ENCODE data around the gene LAMA3. TPM values are rescaled to one million over a fixed set of nuclear protein-coding genes. Genes with fewer than 3 reads are reported as not detected.

LAMA3 gene
- total and polyA plus RNA-seq, 9 donors, result 2.9 to 44.9 (median 14.8) TPM

GRCh38 chr18:23683155-23683554 is 6.1 kb upstream of the LAMA3 start:
- Histone ChIP-seq H3K4me1 (ENCODE audit: insufficient read depth) (no peaks in the 10 kb centered on the region), H3K36me3 (no peaks in the 10 kb centered on the region), H3K4me3 (no peak overlapping the region), H3K9me3 (no peaks in the 10 kb centered on the region), H3K27ac (no peak overlapping the region), H3K27me3 (no peaks in the 10 kb centered on the region)
- TF ChIP-seq CTCF (IDR thresholded peaks at IDR 0.05), result no peak
- no peak for TF ChIP-seq POLR2A (IDR thresholded peaks at IDR 0.05)
- no peak for TF ChIP-seq EP300 (IDR thresholded peaks at IDR 0.05)
- WGBS, 3 donors, result 84 to 93% (median 91%) methylated on average over 3 of the region's 3 CpGs
- DNase-seq, result no peak
- intact Hi-C loops (cut with DNase I), result no loop called here

DNA sequence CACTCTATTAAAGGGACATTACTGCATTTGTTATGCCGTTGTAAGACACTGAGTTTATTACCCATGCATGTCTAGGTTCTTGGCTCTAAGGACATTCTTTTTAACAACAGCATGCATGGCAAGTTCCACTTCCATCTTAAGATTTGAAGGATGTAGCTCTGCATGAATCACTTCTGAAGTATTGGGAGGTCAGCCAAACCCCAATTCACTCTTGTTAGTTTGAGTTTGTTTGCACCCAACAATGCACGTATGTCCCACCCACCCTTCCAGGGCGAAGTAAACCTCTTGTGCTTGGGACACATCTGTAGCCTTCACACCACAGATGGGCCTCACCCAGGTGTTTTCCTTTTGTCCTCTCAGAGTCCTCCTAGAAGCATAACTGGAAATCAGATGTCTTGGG is 5.6 kb upstream of the LAMA3 start:
- Histone ChIP-seq H3K4me1 (ENCODE audit: insufficient read depth) (no peaks in the 10 kb centered on the region), H3K9me3 (no peaks in the 10 kb centered on the region), H3K4me3 (no peak overlapping the region), H3K36me3 (no peaks in the 10 kb centered on the region), H3K27me3 (no peaks in the 10 kb centered on the region), H3K27ac (no peak overlapping the region)
- intact Hi-C loops (cut with DNase I), result no loop called here
- DNase-seq, result no peak
- 45 to 52% (median 48%) methylated on average over 3 of the region's 3 CpGs for WGBS, 3 donors
- no peak for TF ChIP-seq EP300 (IDR thresholded peaks at IDR 0.05)
- TF ChIP-seq CTCF (IDR thresholded peaks at IDR 0.05), result no peak
- no peak for TF ChIP-seq POLR2A (IDR thresholded peaks at IDR 0.05)

DNA sequence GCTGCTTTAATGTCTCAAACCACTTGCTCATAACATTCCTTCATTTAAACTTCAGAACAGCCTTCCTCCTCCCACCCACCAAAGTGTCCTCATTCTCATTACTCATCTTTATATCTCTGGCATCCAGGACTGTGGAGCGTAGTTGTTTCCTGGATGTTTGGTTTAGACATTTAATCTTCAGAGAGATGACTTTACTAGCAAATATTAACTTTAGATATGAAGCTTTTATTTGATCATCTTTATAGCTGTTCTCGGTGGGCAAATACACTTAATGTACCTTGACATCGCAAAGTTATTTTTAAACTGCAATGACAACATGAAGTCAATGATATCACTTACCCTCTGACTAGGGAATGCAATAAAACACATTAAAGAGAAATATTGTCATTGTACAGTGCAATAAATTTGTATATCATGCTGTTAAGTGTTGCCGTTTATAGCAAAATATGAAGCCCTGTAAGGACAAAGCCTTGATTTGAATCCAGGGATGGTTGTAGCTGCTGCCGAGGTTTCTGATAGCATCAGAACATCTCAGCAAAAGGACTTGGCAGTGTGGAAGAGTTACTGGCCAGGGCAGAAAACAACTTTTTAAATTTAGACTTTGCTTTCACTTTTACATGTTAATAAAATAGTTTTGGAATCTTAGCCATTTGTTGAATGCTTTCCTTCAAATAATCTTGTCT is 4.6 kb upstream of the LAMA3 start:
- intact Hi-C loops (cut with DNase I), result loop anchor here in 1 of 4 donors (5.0 kb wide), 1 partner anchor 62 kb away; no protein-coding TSS in a partner anchor
- Histone ChIP-seq H3K27ac (no peak overlapping the region), H3K27me3 (no peaks in the 10 kb centered on the region), H3K36me3 (no peaks in the 10 kb centered on the region), H3K9me3 (no peaks in the 10 kb centered on the region), H3K4me3 (peak overlapping the region; percentile 9), H3K4me1 (ENCODE audit: insufficient read depth) (no peaks in the 10 kb centered on the region)
- no peak for DNase-seq
- WGBS, 3 donors, result 5 to 9% (median 9%) methylated on average over 5 of the region's 5 CpGs
- TF ChIP-seq CTCF (IDR thresholded peaks at IDR 0.05) (no peak), EP300 (IDR thresholded peaks at IDR 0.05) (no peak), POLR2A (IDR thresholded peaks at IDR 0.05) (no peak)

- TF ChIP-seq CTCF (IDR thresholded peaks at IDR 0.05) (no peak), POLR2A (IDR thresholded peaks at IDR 0.05) (no peak), EP300 (IDR thresholded peaks at IDR 0.05) (no peak)
- WGBS, 3 donors, result 68% methylated on average over 5 of the region's 5 CpGs
- intact Hi-C loops (cut with DNase I), result loop anchor here in 1 of 4 donors (5.0 kb wide), 1 partner anchor 66 kb away; no protein-coding TSS in a partner anchor
- no peaks in the 10 kb centered on the region for H3K36me3 ChIP-seq
- H3K4me3 ChIP-seq, result no peak overlapping the region
- peaks cover 3% of the 10 kb centered on the region for H3K4me1 ChIP-seq (ENCODE audit: insufficient read depth)
- H3K9me3 ChIP-seq, result no peaks in the 10 kb centered on the region
- no peaks in the 10 kb centered on the region for H3K27me3 ChIP-seq
- H3K27ac ChIP-seq, result no peak overlapping the region
- no peak for DNase-seq
These were observed 725 bp upstream of the LAMA3 start for GRCh38 chr18:23688528-23688927.
